Measurements from ENCODE around the gene DGKB.

DGKB gene

GRCh38 chr7:14495633-14496032 is 406.9 kb downstream of the DGKB start:
- TF ChIP-seq ZFP30 (CRISPR knock-in tag; IDR thresholded peaks at IDR 0.05), result no peak
- TF ChIP-seq GLIS3 (CRISPR knock-in tag; IDR thresholded peaks at IDR 0.05), result no peak
- no peak for TF ChIP-seq ARNTL (CRISPR knock-in tag; IDR thresholded peaks at IDR 0.05; ENCODE audit: borderline replicate concordance, low read depth)
- no peak for TF ChIP-seq ESRRG (CRISPR knock-in tag; IDR thresholded peaks at IDR 0.05)
- TF ChIP-seq PPARA (CRISPR knock-in tag; IDR thresholded peaks at IDR 0.05; ENCODE audit: borderline replicate concordance), result no peak
- TF ChIP-seq TSHZ2 (CRISPR knock-in tag; IDR thresholded peaks at IDR 0.05), result no peak
- no peak for TF ChIP-seq TOX (CRISPR knock-in tag; IDR thresholded peaks at IDR 0.05; ENCODE audit: borderline replicate concordance)
- no peak for TF ChIP-seq BACH2 (CRISPR knock-in tag; IDR thresholded peaks at IDR 0.05; ENCODE audit: borderline replicate concordance)
- TF ChIP-seq, protein P1, sequence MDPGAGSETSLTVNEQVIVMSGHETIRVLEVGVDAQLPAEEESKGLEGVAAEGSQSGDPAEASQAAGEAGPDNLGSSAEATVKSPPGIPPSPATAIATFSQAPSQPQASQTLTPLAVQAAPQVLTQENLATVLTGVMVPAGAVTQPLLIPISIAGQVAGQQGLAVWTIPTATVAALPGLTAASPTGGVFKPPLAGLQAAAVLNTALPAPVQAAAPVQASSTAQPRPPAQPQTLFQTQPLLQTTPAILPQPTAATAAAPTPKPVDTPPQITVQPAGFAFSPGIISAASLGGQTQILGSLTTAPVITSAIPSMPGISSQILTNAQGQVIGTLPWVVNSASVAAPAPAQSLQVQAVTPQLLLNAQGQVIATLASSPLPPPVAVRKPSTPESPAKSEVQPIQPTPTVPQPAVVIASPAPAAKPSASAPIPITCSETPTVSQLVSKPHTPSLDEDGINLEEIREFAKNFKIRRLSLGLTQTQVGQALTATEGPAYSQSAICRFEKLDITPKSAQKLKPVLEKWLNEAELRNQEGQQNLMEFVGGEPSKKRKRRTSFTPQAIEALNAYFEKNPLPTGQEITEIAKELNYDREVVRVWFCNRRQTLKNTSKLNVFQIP (CRISPR knock-in tag; IDR thresholded peaks at IDR 0.05; ENCODE audit: borderline replicate concordance, low read depth), result no peak
- TF ChIP-seq, protein P2, sequence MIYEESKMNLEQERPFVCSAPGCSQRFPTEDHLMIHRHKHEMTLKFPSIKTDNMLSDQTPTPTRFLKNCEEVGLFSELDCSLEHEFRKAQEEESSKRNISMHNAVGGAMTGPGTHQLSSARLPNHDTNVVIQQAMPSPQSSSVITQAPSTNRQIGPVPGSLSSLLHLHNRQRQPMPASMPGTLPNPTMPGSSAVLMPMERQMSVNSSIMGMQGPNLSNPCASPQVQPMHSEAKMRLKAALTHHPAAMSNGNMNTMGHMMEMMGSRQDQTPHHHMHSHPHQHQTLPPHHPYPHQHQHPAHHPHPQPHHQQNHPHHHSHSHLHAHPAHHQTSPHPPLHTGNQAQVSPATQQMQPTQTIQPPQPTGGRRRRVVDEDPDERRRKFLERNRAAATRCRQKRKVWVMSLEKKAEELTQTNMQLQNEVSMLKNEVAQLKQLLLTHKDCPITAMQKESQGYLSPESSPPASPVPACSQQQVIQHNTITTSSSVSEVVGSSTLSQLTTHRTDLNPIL (CRISPR knock-in tag; IDR thresholded peaks at IDR 0.05; ENCODE audit: low read depth), result no peak
- no peak for TF ChIP-seq SNAI2 (CRISPR knock-in tag; IDR thresholded peaks at IDR 0.05)
- no peak for TF ChIP-seq ZNF8 (CRISPR knock-in tag; IDR thresholded peaks at IDR 0.05)
- no peak for TF ChIP-seq ZNF70 (CRISPR knock-in tag; IDR thresholded peaks at IDR 0.05)
- no peak for TF ChIP-seq CSRNP3 (CRISPR knock-in tag; IDR thresholded peaks at IDR 0.05)
- TF ChIP-seq ZNF565 (CRISPR knock-in tag; conservative IDR thresholded peaks at IDR 0.05; ENCODE audit: low read depth), result no peak
- TF ChIP-seq TCF4 (CRISPR knock-in tag; IDR thresholded peaks at IDR 0.05; ENCODE audit: borderline replicate concordance), result no peak
- no peak for TF ChIP-seq OSR1 (CRISPR knock-in tag; IDR thresholded peaks at IDR 0.05)
- no peak for TF ChIP-seq ZFP3 (CRISPR knock-in tag; IDR thresholded peaks at IDR 0.05)
- TF ChIP-seq RARB (CRISPR knock-in tag; IDR thresholded peaks at IDR 0.05), result no peak
- no peak for ATAC-seq

DNA sequence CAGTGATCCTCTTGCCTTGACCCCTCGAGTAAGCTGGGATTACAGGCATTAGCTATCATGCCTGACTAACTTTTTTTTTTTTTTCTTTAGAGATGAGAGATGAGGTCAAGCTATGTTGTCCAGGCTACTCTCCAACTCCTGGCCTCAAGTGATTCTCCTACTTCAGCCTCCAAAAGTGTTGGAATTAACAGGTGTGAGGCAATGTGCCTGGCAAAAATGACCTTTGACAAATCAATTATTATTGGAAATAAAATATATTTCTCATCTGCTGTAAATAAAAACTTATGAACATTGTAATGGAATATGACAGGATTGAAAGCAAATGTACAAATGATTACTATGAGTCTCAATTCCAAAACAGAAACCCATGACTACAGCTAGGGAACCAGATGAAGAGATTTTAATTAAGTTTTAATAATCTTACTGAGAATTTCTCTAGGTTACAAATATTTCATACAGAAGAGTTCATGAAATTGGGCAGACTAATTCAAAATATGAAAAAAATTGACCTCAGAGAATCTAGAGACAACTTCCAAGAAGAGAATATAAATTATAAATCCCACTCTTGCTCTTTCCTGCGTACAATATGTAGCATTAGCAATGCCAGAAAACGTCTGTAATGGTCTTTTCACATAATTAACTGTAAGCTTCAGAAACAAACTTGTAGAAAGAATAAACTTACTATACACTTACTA is 414.7 kb downstream of the DGKB start:
- no peak for ATAC-seq
- TF ChIP-seq GLIS3 (CRISPR knock-in tag; IDR thresholded peaks at IDR 0.05) (no peak), SNAI2 (CRISPR knock-in tag; IDR thresholded peaks at IDR 0.05) (no peak), PATZ1 (CRISPR knock-in tag; IDR thresholded peaks at IDR 0.05; ENCODE audit: borderline replicate concordance) (no peak), CSRNP3 (CRISPR knock-in tag; IDR thresholded peaks at IDR 0.05) (no peak), TOX (CRISPR knock-in tag; IDR thresholded peaks at IDR 0.05; ENCODE audit: borderline replicate concordance) (no peak), ISL1 (CRISPR knock-in tag; IDR thresholded peaks at IDR 0.05) (no peak), TSHZ2 (CRISPR knock-in tag; IDR thresholded peaks at IDR 0.05) (no peak), PPARA (CRISPR knock-in tag; IDR thresholded peaks at IDR 0.05; ENCODE audit: borderline replicate concordance) (no peak), ZC3H10 (CRISPR knock-in tag; IDR thresholded peaks at IDR 0.05) (no peak), ZNF70 (CRISPR knock-in tag; IDR thresholded peaks at IDR 0.05) (no peak), ZFP30 (CRISPR knock-in tag; IDR thresholded peaks at IDR 0.05) (no peak), ZNF565 (CRISPR knock-in tag; conservative IDR thresholded peaks at IDR 0.05; ENCODE audit: low read depth) (no peak)
- TF ChIP-seq, protein P2 (CRISPR knock-in tag; IDR thresholded peaks at IDR 0.05; ENCODE audit: low read depth), result no peak

All from SK-N-SH treated with all-trans-retinoic acid at 6 μM for 48 hours (cell line).